NCI-H345 treated with DMSO at 0.1 percent for 48 hours (cell line): Measurements from ENCODE around the gene OAF.
"Not testable (repeated sequence)": the region's sequence is repeated elsewhere in the genome, so short reads cannot be mapped to it uniquely, and the experiment has no call there.

ENCODE experiments used
- DNase-seq: peaks from one replicate; lab custom pipeline; 2025; ENCODE audit not compliant: unreplicated experiment; lab: John Stamatoyannopoulos, UW

The OAF gene

GRCh38 chr11:120261931-120262330, 51.1 kb downstream of the OAF start:
- no peak for DNase-seq

GRCh38 chr11:120267319-120267718, 56.5 kb downstream of the OAF start:
- no peak for DNase-seq

GRCh38 chr11:120268686-120269085, 57.9 kb downstream of the OAF start:
- DNase-seq: no peak

- no peak for DNase-seq
Observed at GRCh38 chr11:120270386-120270785, 59.6 kb downstream of the OAF start.

- DNase-seq: no peak
Observed at GRCh38 chr11:120271672-120272071, 60.8 kb downstream of the OAF start.

- no peak for DNase-seq
Observed at GRCh38 chr11:120272303-120272702, 61.5 kb downstream of the OAF start.

GRCh38 chr11:120273432-120273831, 62.6 kb downstream of the OAF start:
- no peak for DNase-seq

- DNase-seq: not testable (repeated sequence)
Observed at GRCh38 chr11:120273956-120274355, 63.1 kb downstream of the OAF start.

GRCh38 chr11:120279502-120279901, 68.7 kb downstream of the OAF start:
- no peak for DNase-seq
